ENCODE data around the gene FAM171A2. TPM values are rescaled to one million over a fixed set of nuclear protein-coding genes. Genes with fewer than 3 reads are reported as not detected.
A peak's percentile ranks its signal among the peaks of the same experiment; 100 is the strongest.
"Not testable (repeated sequence)": the region's sequence is repeated elsewhere in the genome, so short reads cannot be mapped to it uniquely, and the experiment has no call there.

Gene FAM171A2
- total and polyA plus RNA-seq, 3 experiments from 2014 or later: 0.28 to 0.35 (median 0.33) TPM

DNA sequence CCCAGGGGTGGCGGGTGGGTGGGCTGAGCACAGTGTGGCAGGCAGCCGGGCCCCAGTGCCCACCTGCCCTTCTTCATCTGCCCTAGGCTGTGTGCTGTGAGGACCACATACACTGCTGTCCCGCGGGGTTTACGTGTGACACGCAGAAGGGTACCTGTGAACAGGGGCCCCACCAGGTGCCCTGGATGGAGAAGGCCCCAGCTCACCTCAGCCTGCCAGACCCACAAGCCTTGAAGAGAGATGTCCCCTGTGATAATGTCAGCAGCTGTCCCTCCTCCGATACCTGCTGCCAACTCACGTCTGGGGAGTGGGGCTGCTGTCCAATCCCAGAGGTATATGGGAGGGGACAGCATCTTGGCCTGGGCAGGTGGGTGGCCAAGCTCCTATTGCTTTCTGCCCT lies 12.2 kb downstream of the FAM171A2 start:
- ChIA-PET CTCF (interaction anchor here (1.1 to 6.7 kb wide), 6 partner anchors 10 to 164 kb away, joined by 4 to 54 read pairs (median 4); partner anchors contain the start of genes FAM171A2 and TMUB2), POLR2A (interaction anchor here (0.9 kb wide), 1 partner anchor 132 kb away, joined by 3 read pairs; the partner anchor contains the start of gene UBTF)

DNA sequence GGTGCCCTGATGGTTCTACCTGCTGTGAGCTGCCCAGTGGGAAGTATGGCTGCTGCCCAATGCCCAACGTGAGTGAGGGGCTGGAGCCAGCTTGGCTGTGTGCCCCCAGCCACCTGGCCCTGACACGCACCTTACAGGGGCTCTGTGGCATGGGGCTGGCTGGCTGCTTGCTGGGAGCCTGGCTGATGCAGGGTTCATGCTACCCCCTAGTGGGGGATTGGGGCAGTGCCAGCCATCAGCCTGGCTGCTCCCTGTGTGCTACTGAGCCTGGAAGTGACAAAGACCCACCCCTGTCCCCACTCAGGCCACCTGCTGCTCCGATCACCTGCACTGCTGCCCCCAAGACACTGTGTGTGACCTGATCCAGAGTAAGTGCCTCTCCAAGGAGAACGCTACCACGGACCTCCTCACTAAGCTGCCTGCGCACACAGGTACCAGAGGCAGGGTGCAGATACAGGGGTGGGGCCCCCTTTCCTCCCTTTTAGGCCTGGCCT lies 12.9 kb downstream of the FAM171A2 start:
- H3K27ac Mint-ChIP-seq: no peak overlapping the region
- Histone ChIP-seq H3K9me3 (ENCODE audit: low read length) (no peaks in the 10 kb centered on the region), H3K4me3 (ENCODE audit: low read length) (no peak overlapping the region), H3K4me1 (ENCODE audit: insufficient read depth, low read length) (peaks cover 11% of the 10 kb centered on the region), H3K27ac (ENCODE audit: low read depth, low read length) (no peak overlapping the region), H3K27me3 (ENCODE audit: insufficient read depth, low read length, poor library complexity, severe bottlenecking) (no peaks in the 10 kb centered on the region), H3K36me3 (ENCODE audit: insufficient read depth, low read length) (no peaks in the 10 kb centered on the region)
- ChIA-PET POLR2A (interaction anchor here (0.5 to 0.9 kb wide), 2 partner anchors 15 to 131 kb away, joined by 3 read pairs; partner anchors contain the start of gene UBTF), CTCF (interaction anchor here (1.0 to 6.7 kb wide), 8 partner anchors 10 to 163 kb away, joined by 3 to 54 read pairs (median 5); partner anchors contain the start of genes FAM171A2 and TMUB2)
- H3K4me1 Mint-ChIP-seq: peaks cover 12 to 30% (median 17%) of the 10 kb centered on the region in 3 donors
- peak overlapping the region in 2 of 7 donors; percentile 32 to 45 for H3K4me3 Mint-ChIP-seq
- DNase-seq: peak; percentile 49 to 75 (median 60)
- peaks cover 0 to 4% of the 10 kb centered on the region in 2 donors for H3K27me3 Mint-ChIP-seq
- H3K36me3 Mint-ChIP-seq: peaks cover 0 to 7% (median 0%) of the 10 kb centered on the region in 3 donors
- H3K9me3 Mint-ChIP-seq: no peaks in the 10 kb centered on the region

More for the DNA sequence above, 12.2 kb downstream of the FAM171A2 start:
- Mint-ChIP-seq H3K27ac (no peak overlapping the region), H3K27me3 (peaks cover 0 to 6% of the 10 kb centered on the region in 2 donors), H3K4me1 (peaks cover 5 to 23% (median 10%) of the 10 kb centered on the region in 3 donors), H3K36me3 (peaks cover 0 to 7% (median 0%) of the 10 kb centered on the region in 3 donors), H3K9me3 (no peaks in the 10 kb centered on the region), H3K4me3 (no peak overlapping the region)
- Histone ChIP-seq H3K4me3 (ENCODE audit: low read length) (no peak overlapping the region), H3K4me1 (ENCODE audit: insufficient read depth, low read length) (peaks cover 4% of the 10 kb centered on the region), H3K27ac (ENCODE audit: low read depth, low read length) (no peak overlapping the region), H3K9me3 (ENCODE audit: low read length) (no peaks in the 10 kb centered on the region), H3K36me3 (ENCODE audit: insufficient read depth, low read length) (no peaks in the 10 kb centered on the region), H3K27me3 (ENCODE audit: insufficient read depth, low read length, poor library complexity, severe bottlenecking) (no peaks in the 10 kb centered on the region)
- no peak for DNase-seq

DNA sequence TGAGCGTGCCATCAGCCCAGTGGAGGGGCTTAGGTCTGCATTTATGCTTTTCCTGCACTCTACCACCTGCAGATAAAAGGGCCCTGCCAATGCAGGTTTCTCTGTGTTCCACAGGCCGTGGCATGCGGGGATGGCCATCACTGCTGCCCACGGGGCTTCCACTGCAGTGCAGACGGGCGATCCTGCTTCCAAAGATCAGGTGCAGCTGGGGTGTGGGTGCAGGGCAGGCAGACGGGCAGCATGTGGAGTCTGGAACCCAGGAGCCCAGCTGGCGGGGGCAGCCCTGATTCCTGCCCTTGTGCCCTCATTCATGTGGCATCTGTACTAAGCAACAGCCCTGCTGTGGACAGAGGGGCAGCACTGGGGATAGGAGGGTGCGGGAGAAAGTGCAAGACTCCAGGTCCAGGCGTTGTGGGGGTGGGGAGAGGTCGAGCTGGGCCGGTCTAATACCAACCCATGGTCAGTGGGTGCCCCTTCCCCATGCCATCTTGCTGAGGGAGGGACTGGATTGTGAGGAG lies 14.0 kb downstream of the FAM171A2 start:
- no peak overlapping the region for H3K27ac ChIP-seq (ENCODE audit: low read depth, low read length)
- ChIA-PET POLR2A (no interaction called here), CTCF (interaction anchor here (1.4 to 6.7 kb wide), 4 partner anchors 12 to 143 kb away, joined by 5 to 54 read pairs (median 18); partner anchors contain the start of gene FAM171A2)
- DNase-seq: no peak
- peaks cover 23 to 38% (median 25%) of the 10 kb centered on the region in 3 donors for H3K4me1 Mint-ChIP-seq
- no peak overlapping the region for H3K4me3 Mint-ChIP-seq
- no peaks in the 10 kb centered on the region for H3K36me3 ChIP-seq (ENCODE audit: insufficient read depth, low read length)
- H3K27ac Mint-ChIP-seq: no peak overlapping the region
- H3K9me3 ChIP-seq (ENCODE audit: low read length): no peaks in the 10 kb centered on the region
- peaks cover 14% of the 10 kb centered on the region for H3K4me1 ChIP-seq (ENCODE audit: insufficient read depth, low read length)
- no peaks in the 10 kb centered on the region for H3K27me3 Mint-ChIP-seq
- no peak overlapping the region for H3K4me3 ChIP-seq (ENCODE audit: low read length)
- H3K36me3 Mint-ChIP-seq: peaks cover 0 to 10% (median 0%) of the 10 kb centered on the region in 3 donors
- H3K9me3 Mint-ChIP-seq: no peaks in the 10 kb centered on the region
- H3K27me3 ChIP-seq (ENCODE audit: insufficient read depth, low read length, poor library complexity, severe bottlenecking): no peaks in the 10 kb centered on the region

DNA sequence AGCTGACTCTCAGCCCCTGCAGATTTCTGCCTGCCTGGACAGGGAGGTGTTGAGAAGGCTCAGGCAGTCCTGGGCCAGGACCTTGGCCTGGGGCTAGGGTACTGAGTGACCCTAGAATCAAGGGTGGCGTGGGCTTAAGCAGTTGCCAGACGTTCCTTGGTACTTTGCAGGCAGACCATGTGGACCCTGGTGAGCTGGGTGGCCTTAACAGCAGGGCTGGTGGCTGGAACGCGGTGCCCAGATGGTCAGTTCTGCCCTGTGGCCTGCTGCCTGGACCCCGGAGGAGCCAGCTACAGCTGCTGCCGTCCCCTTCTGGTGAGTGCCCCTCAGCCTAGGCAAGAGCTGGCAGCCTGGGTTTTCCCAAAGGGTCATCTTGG lies 14.7 kb downstream of the FAM171A2 start:
- peaks cover 0 to 10% (median 0%) of the 10 kb centered on the region in 3 donors for H3K36me3 Mint-ChIP-seq
- H3K27ac ChIP-seq (ENCODE audit: low read depth, low read length): no peak overlapping the region
- no peaks in the 10 kb centered on the region for H3K36me3 ChIP-seq (ENCODE audit: insufficient read depth, low read length)
- H3K9me3 Mint-ChIP-seq: no peaks in the 10 kb centered on the region
- H3K4me1 Mint-ChIP-seq: peaks cover 23 to 38% (median 25%) of the 10 kb centered on the region in 3 donors
- no peak overlapping the region for H3K27ac Mint-ChIP-seq
- DNase-seq: no peak
- H3K4me3 Mint-ChIP-seq: peak overlapping the region in 1 of 7 donors; percentile 55
- peaks cover 14% of the 10 kb centered on the region for H3K4me1 ChIP-seq (ENCODE audit: insufficient read depth, low read length)
- peaks cover 0 to 2% of the 10 kb centered on the region in 2 donors for H3K27me3 Mint-ChIP-seq
- no peaks in the 10 kb centered on the region for H3K9me3 ChIP-seq (ENCODE audit: low read length)
- H3K4me3 ChIP-seq (ENCODE audit: low read length): no peak overlapping the region
- ChIA-PET POLR2A (no interaction called here), CTCF (interaction anchor here (2.0 to 6.7 kb wide), 3 partner anchors 12 to 139 kb away, joined by 8 to 54 read pairs (median 31); partner anchors contain the start of gene FAM171A2)
- no peaks in the 10 kb centered on the region for H3K27me3 ChIP-seq (ENCODE audit: insufficient read depth, low read length, poor library complexity, severe bottlenecking)

DNA sequence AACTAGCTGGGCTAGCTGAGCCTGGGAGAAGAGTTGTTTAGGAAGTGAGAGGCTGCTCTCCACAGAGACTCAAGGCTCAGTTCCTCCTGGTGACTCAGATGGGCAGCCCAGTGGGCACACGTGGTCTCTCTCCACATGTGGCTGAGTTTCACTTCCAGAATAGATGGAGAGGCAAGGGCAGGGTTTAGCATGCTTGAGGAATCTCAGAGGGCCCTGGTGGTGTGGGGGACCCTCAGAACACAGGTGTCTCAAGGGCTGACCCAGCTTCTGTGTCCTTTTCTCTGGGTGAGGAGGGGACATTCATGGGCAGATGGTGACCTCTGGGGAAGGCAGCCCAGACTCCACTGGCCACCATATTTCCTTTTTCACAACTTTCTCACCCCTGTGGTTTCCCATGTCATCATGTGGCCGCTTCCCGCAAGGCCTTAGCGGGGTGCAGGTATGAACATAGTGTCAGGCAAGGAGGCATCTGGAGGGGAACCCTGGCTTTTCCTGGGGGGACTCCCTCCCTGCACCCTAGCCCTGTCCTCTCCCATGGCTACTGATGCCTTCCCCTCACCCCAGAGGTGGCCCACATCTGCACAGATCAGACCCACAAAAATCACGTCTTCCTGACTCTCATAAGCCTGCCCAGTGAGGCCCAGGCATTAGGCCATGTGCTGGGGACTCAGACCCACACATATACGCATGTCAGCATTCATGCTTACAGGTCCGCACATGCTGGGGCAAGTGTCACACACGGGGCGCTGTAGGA lies 15.2 kb downstream of the FAM171A2 start:
- H3K4me1 Mint-ChIP-seq: peaks cover 23 to 38% (median 25%) of the 10 kb centered on the region in 3 donors
- peaks cover 0 to 10% (median 0%) of the 10 kb centered on the region in 3 donors for H3K36me3 Mint-ChIP-seq
- ChIA-PET POLR2A (no interaction called here), CTCF (interaction anchor here (2.0 kb wide), 1 partner anchor 138 kb away, joined by 8 read pairs; no protein-coding TSS in a partner anchor)
- H3K9me3 Mint-ChIP-seq: no peaks in the 10 kb centered on the region
- Histone ChIP-seq H3K4me3 (ENCODE audit: low read length) (no peak overlapping the region), H3K27me3 (ENCODE audit: insufficient read depth, low read length, poor library complexity, severe bottlenecking) (no peaks in the 10 kb centered on the region), H3K9me3 (ENCODE audit: low read length) (no peaks in the 10 kb centered on the region), H3K36me3 (ENCODE audit: insufficient read depth, low read length) (no peaks in the 10 kb centered on the region), H3K27ac (ENCODE audit: low read depth, low read length) (no peak overlapping the region), H3K4me1 (ENCODE audit: insufficient read depth, low read length) (peaks cover 14% of the 10 kb centered on the region)
- peak overlapping the region in 1 of 7 donors; percentile 55 for H3K4me3 Mint-ChIP-seq
- DNase-seq: no peak
- H3K27me3 Mint-ChIP-seq: peaks cover 5% of the 10 kb centered on the region in 2 donors
- peak overlapping the region in 3 of 8 donors; percentile 38 to 73 (median 70) for H3K27ac Mint-ChIP-seq

DNA sequence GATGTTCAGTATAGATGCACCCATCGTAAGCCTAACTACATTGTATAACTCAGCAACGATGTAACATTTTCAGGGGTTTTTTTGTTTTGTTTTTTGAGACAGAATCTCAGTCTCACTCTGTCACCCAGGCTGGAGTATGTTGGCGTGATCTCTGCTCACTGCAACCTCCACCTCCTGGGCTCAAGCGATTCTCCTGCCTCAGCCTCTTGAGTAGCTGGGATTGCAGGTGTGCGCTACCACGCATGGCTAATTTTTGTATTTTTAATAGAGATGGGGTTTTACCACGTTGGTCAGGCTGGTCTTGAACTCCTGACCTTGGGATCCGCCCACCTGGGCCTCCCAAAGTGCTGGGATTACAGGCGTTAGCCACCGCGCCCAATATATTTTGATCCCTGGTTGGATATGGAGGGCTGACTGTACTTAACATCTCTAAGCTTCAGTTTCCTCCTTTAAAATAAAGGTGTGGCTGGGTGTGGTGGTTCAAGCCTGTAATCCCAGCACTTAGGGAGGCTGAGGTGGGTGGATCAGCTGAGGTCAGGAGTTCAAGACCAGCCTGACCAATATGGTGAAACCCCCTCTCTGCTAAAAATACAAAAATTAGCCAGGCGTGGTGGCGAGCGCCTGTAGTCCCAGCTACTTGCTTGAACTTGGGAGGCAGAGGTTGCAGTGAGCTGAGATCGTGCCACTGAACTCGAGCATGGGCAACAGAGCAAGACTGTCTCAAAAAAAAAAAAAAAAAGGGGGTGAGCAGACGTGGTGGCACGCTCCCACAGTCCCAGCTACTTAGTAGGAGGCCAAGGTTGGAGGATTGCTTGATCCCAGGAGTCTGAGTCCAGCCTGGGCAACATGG lies 16.2 kb downstream of the FAM171A2 start:
- H3K27ac ChIP-seq (ENCODE audit: low read depth, low read length); POLR2A ChIA-PET; H3K36me3 ChIP-seq (ENCODE audit: insufficient read depth, low read length); H3K9me3 ChIP-seq (ENCODE audit: low read length); H3K4me3 ChIP-seq (ENCODE audit: low read length); H3K27me3 ChIP-seq (ENCODE audit: insufficient read depth, low read length, poor library complexity, severe bottlenecking); H3K27me3 Mint-ChIP-seq; H3K27ac Mint-ChIP-seq; DNase-seq; H3K36me3 Mint-ChIP-seq; H3K9me3 Mint-ChIP-seq: not testable (repeated sequence)
- CTCF ChIA-PET: interaction anchor here (0.9 to 2.0 kb wide), 2 partner anchors 16 to 137 kb away, joined by 3 to 8 read pairs; partner anchors contain the start of gene FAM171A2
- H3K4me1 ChIP-seq (ENCODE audit: insufficient read depth, low read length): peaks cover 10% of the 10 kb centered on the region
- peaks cover 20 to 33% (median 23%) of the 10 kb centered on the region in 3 donors for H3K4me1 Mint-ChIP-seq
- H3K4me3 Mint-ChIP-seq: peak overlapping the region in 1 of 7 donors; percentile 57

DNA sequence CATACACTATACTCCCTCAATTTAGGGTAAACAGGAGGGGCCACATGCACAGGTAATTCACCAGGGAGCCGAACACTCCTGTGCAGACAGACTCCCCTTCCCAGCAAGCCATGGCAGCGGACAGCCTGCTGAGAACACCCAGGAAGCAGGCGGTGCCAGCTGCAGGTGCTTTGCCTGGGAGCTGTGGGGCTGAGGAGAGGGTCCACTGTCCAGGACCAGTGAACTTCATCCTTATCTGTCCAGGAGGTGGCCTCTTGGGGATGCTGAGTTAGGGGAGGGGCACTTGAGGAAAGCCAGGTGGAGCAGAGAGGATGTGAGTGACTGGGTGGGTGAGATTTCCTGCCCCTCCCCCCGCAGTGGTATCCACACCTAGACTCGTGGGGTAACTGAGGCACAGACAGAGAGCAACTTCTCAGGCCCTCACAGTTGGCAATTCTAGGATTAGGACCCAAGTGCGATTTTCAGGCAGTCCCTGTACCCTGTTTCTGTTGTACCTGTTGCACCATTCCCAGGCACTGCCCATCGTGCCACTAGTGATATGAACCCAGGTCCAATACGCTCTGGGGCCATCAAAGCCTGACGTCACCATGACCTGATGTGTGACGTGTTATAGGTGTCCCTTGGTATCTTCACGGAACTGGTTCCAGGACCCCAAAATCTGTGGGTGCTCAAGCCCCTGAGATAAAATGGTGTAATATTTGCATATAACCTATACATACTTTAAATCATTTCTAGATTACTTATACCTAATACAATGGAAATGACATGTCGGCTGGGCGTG lies 17.4 kb downstream of the FAM171A2 start:
- Mint-ChIP-seq H3K4me3 (peak overlapping the region; percentile 91 to 96 (median 93)), H3K9me3 (no peaks in the 10 kb centered on the region), H3K36me3 (peaks cover 0 to 4% (median 0%) of the 10 kb centered on the region in 3 donors), H3K4me1 (peaks cover 20 to 33% (median 23%) of the 10 kb centered on the region in 3 donors), H3K27ac (peak overlapping the region in 5 of 8 donors; percentile 74 to 90 (median 82)), H3K27me3 (peaks cover 7% of the 10 kb centered on the region in 2 donors)
- no peak overlapping the region for H3K27ac ChIP-seq (ENCODE audit: low read depth, low read length)
- no peaks in the 10 kb centered on the region for H3K27me3 ChIP-seq (ENCODE audit: insufficient read depth, low read length, poor library complexity, severe bottlenecking)
- H3K36me3 ChIP-seq (ENCODE audit: insufficient read depth, low read length): no peaks in the 10 kb centered on the region
- H3K4me1 ChIP-seq (ENCODE audit: insufficient read depth, low read length): peaks cover 10% of the 10 kb centered on the region
- ChIA-PET CTCF (interaction anchor here (0.8 to 2.8 kb wide), 32 partner anchors 8 to 402 kb away, joined by 3 to 28 read pairs (median 5); partner anchors contain the start of genes FAM171A2, HDAC5, HROB and SLC25A39), POLR2A (interaction anchor here (1.0 to 1.5 kb wide), 5 partner anchors 7 to 136 kb away, joined by 3 to 9 read pairs (median 3); no protein-coding TSS in a partner anchor)
- no peak for DNase-seq
- peak overlapping the region; percentile 89 for H3K4me3 ChIP-seq (ENCODE audit: low read length)
- H3K9me3 ChIP-seq (ENCODE audit: low read length): no peaks in the 10 kb centered on the region
